SH-SY5Y (cell line): ENCODE results near the gene ATP11C.

Experiments used
- GATA2 ChIP-seq: IDR thresholded peaks from 2 replicates; pipeline ENCODE4 v1.6.1; 2011; ENCODE audit warnings: mild to moderate bottlenecking, low read depth, low read length
- GATA3 ChIP-seq: IDR thresholded peaks from 2 replicates; pipeline ENCODE4 v1.6.1; 2011; ENCODE audit warnings: low read depth, mild to moderate bottlenecking, low read length, moderate library complexity

DNA sequence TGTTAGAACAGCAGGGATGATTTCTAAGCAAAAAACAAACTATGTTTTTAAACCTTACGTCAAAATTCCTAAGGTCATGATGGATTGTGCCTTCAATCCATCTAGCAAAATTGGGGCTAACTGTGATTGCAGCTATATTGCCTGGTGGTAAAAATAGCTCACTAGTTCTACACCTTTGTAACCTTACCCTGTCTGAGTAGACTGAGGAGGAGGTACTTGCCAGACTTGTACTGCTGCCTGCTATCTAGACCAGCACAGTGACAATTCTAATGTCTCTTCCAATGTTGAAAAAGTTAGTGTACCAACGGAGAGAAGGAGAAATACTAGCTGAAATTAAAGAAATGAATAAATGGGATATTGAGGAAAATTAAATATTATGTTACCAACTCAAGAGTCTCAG is 30.3 kb downstream of the ATP11C start:
- TF ChIP-seq GATA2 (no peak), GATA3 (no peak)
